Measurements from ENCODE around the gene PDZD7.

PDZD7 gene

DNA sequence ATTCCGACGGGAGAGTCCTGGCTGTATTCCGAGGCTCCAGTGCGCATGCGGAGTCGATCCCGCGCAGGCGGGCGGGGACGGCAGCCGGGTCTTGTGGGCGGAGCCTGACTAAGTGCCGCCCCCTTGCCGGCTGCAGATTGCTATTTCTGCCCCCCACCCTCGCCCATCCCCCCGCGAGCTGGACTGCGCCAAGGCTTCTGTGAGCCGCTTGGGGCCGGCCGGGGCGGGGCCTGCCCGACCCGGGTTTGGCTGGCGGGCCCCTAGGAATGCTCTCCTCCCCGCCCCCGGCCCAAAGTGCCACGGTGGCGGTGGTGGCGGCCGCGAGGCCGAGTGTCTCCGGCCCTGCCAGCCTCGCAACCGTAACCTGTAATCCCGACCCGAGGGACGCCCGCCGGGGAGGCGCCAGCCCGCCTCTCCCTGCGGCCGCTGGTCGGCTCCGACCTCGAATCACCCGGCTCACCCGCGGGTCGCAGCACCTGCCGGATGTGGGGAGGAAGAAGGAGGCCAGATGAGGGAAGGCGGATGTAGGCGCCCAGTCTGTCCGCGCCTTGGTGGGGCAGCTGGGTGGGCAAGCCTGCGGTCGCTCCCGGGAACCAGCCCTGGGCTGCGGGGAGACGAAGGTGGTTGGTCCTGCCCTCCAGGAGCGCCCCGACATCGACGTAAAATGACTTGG, 30.2 kb upstream of the PDZD7 start:
- DNase-seq: peak; percentile 91

GRCh38 chr10:101060036-101060950, 29.4 kb upstream of the PDZD7 start:
- peak; percentile 91 for DNase-seq

- no peak for DNase-seq
Observed at GRCh38 chr10:101056365-101057151, 25.6 kb upstream of the PDZD7 start.

DNA sequence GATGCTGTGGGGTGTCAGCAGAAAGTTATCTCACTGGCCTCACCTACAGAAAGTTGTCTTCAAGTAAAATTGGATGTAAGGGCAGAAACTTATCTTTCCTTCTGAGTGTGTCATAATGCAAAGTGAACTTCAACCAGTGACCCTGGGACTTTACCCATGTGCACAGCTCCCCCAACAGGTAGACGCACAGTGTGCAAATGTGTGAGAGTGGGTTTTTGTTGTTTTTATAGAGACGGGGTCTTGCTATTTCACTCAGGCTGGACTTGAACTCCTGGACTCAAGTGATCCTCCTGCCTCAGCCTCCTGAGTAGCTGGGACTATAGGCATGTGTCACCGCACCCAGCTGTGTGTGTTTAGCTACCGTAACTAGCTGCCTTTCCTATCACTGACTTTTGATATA, 24.5 kb upstream of the PDZD7 start:
- DNase-seq: no peak

- no peak for DNase-seq
Observed at GRCh38 chr10:101054876-101055275, 23.9 kb upstream of the PDZD7 start.

DNA sequence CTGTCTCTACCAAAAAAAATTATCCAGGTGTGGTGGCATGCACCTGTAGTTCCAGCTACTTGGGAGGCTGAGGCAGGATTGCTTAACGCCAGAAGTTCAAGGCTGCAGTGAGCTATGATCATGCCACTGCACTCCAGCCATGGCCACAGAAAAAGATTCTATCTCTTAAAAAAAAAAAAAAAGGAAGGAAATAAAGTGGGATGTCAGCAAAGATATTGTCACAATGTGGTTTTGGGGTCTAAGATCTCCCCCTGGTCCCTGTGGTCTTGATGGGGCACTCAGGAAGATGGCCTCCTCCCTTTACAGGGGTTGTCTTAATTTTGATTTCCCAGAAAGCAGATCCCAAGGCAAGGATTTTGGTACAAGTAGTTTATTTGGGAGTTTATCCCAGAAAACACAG, 23.4 kb upstream of the PDZD7 start:
- no peak for DNase-seq

DNA sequence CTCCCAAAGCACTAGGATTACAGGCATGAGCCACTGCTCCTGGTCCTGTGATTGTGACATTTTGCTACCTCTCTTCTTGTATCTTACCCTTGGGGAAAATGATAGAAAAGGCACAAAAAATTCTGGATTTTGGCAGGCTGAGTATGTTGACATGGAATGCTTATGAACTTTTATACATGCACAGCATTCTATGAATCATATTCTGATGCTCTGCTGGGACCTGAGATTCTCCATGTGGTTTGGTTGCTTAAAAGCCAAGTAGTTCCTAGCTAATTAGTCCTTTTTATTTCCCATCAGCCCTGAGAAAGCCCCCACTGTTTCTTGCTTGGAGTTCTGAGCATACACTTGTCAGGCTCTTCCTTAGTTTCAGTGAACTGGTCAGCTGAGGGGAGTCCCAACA, 22.6 kb upstream of the PDZD7 start:
- no peak for DNase-seq

GRCh38 chr10:101052285-101052684, 21.4 kb upstream of the PDZD7 start:
- DNase-seq: no peak

- DNase-seq: no peak
Observed at GRCh38 chr10:101050208-101051069, 19.5 kb upstream of the PDZD7 start.

DNA sequence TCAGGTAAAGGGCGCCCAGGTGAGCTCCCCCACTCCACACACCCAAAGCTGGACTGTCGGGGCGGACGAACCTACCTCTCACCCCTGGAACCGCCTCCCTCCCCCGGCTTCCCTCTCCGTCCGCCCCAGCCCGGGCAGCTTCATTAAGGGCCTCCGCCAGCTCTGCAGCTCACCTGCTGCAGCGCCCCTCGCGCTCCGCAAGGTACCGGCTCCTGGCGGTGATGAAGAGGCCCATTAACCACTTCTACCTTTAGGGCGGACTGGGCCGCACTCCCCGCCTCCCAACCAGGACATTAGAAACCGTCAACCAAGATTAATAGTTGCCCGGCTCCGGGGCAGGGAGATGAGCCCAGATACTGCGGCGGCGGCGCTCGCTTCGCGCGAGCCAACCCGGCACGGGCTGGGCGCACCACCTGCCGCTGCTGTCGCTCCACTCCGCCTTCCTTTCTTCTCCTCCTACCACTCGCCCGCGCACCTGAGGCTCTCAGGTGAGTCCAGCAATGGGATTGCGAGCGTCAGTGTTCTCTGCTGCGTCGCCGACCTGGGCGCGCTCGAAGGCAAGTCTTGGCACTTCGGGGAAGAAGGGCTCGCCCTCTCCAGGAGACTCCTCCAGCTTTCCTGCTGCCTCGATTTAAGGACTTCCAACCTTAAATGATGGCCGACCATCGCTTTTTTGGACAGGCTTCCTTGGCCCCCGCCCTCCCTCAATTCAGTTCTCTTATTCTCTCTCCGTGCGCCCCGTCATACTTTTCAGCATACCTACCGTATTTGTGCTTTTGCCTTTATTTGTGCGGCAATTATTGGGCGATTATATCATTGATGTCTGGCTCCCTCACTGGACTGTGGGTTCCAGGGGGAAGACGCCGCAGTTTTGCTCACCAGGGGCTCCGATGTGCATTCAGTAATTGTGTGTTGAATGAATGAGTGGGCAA, 17.3 kb upstream of the PDZD7 start:
- DNase-seq: no peak

- no peak for DNase-seq
Observed at GRCh38 chr10:101047268-101047667, 16.3 kb upstream of the PDZD7 start.

- DNase-seq: no peak
Observed at GRCh38 chr10:101046332-101047238, 15.7 kb upstream of the PDZD7 start.

DNA sequence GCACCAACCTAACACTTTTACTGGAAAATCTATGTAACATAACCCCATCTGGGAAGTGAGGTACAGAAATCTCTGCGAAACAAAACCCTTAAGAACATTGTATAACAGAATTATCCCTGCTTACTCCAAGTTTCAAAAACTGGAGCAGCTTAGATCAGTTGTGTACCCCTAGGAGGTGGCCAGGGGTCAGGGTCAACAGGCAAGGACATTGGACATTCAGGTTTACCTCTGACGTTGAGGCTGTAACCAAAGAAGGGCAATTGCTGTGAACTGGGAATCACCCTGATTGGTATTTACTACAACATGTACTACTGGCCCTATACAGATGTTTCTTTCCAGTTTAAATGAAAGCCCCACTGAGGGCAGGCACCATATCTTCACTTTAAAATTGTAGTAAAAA, 13.2 kb upstream of the PDZD7 start:
- DNase-seq: no peak

DNA sequence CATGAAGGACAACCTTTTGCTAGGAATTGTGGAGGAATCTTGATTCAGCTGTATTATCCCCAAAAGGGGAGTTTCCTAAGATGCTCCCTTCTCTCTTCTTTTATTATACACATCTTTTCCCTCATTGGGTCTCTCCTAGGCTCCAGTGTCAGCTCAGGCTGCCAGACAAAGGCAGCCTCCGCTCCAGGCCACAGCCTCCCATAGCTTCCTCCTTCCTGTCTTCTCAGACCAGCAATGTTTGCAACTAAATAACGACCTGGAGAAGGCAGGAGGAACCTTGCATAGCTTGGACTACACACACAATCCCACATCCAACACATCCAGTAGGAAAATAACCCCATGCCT, 12.4 kb upstream of the PDZD7 start:
- DNase-seq: no peak

DNA sequence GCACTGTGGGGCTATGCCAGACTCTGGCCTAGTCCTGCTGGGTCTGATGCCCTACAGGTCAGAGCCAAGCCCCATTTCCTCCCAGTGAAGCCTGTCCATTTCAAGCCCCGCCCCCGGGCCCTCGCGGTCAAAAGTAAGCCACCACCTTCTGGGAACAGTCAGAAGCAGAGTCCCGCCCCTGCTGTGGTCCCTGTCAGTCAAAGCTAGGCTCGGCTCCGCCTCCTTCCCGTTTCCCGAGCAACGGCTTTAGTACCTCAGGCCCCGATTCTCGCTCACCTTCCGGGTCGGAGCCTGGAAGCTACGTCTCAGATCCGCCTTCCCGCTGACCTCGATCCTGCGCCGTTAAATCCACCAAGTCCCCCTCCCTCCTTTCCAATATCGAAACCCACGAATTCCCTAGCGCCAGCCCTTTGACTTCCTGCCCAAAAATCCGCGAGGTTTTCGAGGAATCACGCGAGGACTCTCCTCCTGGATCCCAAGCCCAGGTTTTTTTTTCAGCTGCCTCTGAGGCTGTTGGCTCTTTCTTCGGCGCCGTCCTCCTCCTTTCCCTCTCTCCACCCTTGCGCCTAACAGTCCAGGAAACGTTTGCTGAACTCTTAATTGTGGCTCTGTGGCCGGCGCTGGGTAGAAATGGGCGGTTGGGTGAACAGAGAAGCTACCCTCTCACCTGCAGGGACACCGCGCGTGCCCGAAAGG, 11.9 kb upstream of the PDZD7 start:
- DNase-seq: peak; percentile 92

- no peak for DNase-seq
Observed at GRCh38 chr10:101042118-101042517, 11.2 kb upstream of the PDZD7 start.

- peak; percentile 70 for DNase-seq
Observed at GRCh38 chr10:101041252-101041761, 10.4 kb upstream of the PDZD7 start.

DNA sequence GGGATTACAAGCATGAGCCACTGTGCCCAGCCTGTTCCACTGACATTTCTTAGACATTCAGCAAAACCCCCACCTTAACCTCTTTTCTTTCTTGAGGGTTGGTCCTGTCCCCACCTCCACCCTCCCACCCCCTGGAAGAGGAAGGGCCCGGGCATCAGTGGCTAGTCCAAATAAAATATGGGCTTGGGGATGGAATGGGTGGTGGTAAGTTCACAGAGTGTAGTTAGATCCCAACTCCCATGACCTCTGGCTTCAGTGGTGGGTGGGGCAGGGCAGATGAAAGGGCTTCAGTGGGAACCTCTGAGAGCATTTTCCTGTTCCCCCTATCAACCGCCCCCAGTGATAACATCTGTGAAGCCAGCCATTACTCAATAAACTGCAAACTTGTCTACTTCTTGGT, 9.9 kb upstream of the PDZD7 start:
- no peak for DNase-seq

- no peak for DNase-seq
Observed at GRCh38 chr10:101040061-101040460, 9.1 kb upstream of the PDZD7 start.

DNA sequence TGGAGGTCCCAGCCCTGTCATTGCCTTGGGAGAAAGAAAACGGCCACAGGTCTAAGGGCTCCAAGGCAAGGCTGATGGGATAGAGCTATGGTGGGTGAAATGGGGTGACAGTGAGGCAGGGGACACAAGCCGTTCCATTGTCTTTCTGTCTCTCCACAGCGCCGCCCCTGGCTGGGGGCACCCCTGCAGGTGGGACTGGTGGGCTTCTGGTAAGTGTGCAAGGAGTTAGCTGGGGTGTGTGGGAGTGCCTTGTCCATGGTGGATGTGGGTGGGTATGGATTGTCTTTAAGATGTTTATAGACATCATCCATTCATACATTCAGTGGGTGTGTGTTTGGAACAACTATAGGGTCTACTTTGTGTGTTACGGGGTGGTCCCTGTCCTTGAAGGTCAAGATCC, 7.6 kb upstream of the PDZD7 start:
- DNase-seq: no peak
